GM23338 (cell line): ENCODE data around the gene KLHDC1.

Experiments
- EZH2 ChIP-seq: fragments of 200-600 bp; sonication (generic); IDR thresholded peaks from one replicate; pipeline ENCODE4 v1.8.0; 2017; ENCODE audit warnings: antibody characterized with exemption, mild to moderate bottlenecking, low read depth; ENCODE audit not compliant: unreplicated experiment
- POLR2AphosphoS5 ChIP-seq: IDR thresholded peaks from 2 replicates; pipeline ENCODE4 v1.6.1; 2016; ENCODE audit warnings: antibody characterized with exemption, low read depth
- TF ChIP-seq, protein P1 (sequence below), 2 experiments: fragments of 200-600 bp in 1 of 2; sonication (generic) in 1 of 2; conservative IDR thresholded peaks; 2 replicates each; pipeline versions ENCODE4 v1.5.1 to v1.6.1; 2016 to 2017; ENCODE audit warnings: antibody characterized with exemption in 2 of 2, low read depth in 2 of 2, mild to moderate bottlenecking in 2 of 2, moderate library complexity in 1 of 2

DNA sequence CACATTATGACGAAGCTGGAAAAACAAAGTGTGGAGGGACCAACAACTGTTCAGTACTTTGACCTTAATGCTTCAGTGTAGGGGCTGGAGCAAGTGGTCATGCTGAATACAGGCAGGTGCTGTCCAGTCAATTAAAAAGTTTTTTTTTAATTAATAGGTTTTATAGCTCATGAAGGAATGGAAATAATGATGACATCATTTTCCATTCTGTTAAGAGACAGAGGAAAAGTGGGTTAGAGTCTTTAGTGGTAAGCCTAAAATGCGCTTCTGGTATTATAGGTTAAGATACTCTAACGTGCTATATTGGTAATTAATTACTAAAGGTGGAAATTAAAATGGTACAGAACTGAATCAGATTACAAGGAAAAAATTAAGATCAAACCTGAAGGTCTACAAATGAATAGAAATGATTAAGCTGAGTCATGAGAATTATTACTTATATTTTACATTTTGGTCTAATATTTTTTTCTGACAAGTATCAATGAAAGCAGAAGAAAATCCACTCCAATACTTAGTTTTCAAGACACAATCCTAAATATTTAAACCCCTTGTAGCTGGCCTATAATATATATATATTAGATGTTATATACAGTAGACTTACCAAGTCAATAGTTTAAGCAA, 90.6 kb downstream of the KLHDC1 start:
- no peak for TF ChIP-seq POLR2AphosphoS5
- TF ChIP-seq EZH2 = no peak
- TF ChIP-seq, protein P1, sequence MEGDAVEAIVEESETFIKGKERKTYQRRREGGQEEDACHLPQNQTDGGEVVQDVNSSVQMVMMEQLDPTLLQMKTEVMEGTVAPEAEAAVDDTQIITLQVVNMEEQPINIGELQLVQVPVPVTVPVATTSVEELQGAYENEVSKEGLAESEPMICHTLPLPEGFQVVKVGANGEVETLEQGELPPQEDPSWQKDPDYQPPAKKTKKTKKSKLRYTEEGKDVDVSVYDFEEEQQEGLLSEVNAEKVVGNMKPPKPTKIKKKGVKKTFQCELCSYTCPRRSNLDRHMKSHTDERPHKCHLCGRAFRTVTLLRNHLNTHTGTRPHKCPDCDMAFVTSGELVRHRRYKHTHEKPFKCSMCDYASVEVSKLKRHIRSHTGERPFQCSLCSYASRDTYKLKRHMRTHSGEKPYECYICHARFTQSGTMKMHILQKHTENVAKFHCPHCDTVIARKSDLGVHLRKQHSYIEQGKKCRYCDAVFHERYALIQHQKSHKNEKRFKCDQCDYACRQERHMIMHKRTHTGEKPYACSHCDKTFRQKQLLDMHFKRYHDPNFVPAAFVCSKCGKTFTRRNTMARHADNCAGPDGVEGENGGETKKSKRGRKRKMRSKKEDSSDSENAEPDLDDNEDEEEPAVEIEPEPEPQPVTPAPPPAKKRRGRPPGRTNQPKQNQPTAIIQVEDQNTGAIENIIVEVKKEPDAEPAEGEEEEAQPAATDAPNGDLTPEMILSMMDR (conservative IDR thresholded peaks at IDR 0.05; ENCODE audit: low read depth in 2 of 2) = no peak
